GM23248 (cell line): ENCODE data around the gene STT3B.

Experiments
- EZH2 ChIP-seq: fragments of 200-600 bp; sonication (generic); IDR thresholded peaks from 2 replicates; pipeline ENCODE4 v1.6.1; 2018; ENCODE audit warnings: antibody characterized with exemption, mild to moderate bottlenecking; ENCODE audit not compliant: insufficient read depth, poor library complexity, severe bottlenecking
- EZH2phosphoT487 ChIP-seq: fragments of 200-600 bp; sonication (generic); IDR thresholded peaks from 2 replicates; pipeline ENCODE4 v1.6.1; 2018; ENCODE audit warnings: antibody characterized with exemption, moderate library complexity, mild to moderate bottlenecking, low read depth; ENCODE audit not compliant: insufficient read depth

- no peak for TF ChIP-seq EZH2
- TF ChIP-seq EZH2phosphoT487 = no peak
Measured at GRCh38 chr3:31483776-31484175, 48.9 kb upstream of the STT3B start.
